B cell (primary cell): ENCODE data around the gene HAVCR2. TPM values are rescaled to one million over a fixed set of nuclear protein-coding genes. Genes with fewer than 3 reads are reported as not detected.
A peak's percentile ranks its signal among the peaks of the same experiment; 100 is the strongest.

ENCODE experiments used
- ATAC-seq: fragments of 200-7000 bp; cut with Tn5 transposase; one replicate; pipeline ENCODE4 v1.10.0; 2021; ENCODE audit warnings: low read depth, mild to moderate bottlenecking, moderate number of reproducible peaks, moderate library complexity
- CTCF ChIA-PET: fragments of 350-600 bp; sonication (Branson Sonifier 250); formaldehyde crosslinking; loops from one replicate; lab custom pipeline; 2021; ENCODE audit warnings: antibody characterized with exemption, inconsistent platforms; lab: Charles Lee
- POLR2A ChIA-PET: fragments of 350-600 bp; sonication (Branson Sonifier 250); formaldehyde crosslinking; loops from one replicate; lab custom pipeline; 2021; ENCODE audit warnings: antibody characterized with exemption; lab: Charles Lee
- DNase-seq: peaks from one replicate; pipeline ENCODE4 v3.0.0; 2013
- H2AFZ ChIP-seq: 2 replicates; pipeline ENCODE4 v1.6.1; 2012; ENCODE audit warnings: mild to moderate bottlenecking, low read depth, low read length; ENCODE audit not compliant: insufficient read depth, poor library complexity, severe bottlenecking
- H3K27ac ChIP-seq, 2 donors: 1 replicate in 1 of 2; 2 replicates in 1 of 2; pipeline ENCODE4 v1.5.1; 2012 to 2013; ENCODE audit warnings: low read length in 2 of 2, mild to moderate bottlenecking in 2 of 2, moderate library complexity in 1 of 2
- H3K27me3 ChIP-seq, 4 experiments: fragments of 200-600 bp in 1 of 4; sonication (generic) in 1 of 4; replicated peaks in 1 of 4; 1 replicate in 2 of 4; 2 replicates in 2 of 4; pipeline versions ENCODE4 v1.6.1 to v1.7.0; 2013 to 2016; ENCODE audit warnings: low read length in 3 of 4, mild to moderate bottlenecking in 2 of 4, mixed read lengths in 1 of 4, moderate library complexity in 1 of 4; ENCODE audit not compliant: insufficient read depth in 4 of 4, control insufficient read depth in 3 of 4; ENCODE audit errors: control extremely low read depth in 1 of 4
- H3K36me3 ChIP-seq, 2 experiments: replicated peaks in 1 of 2; 1 replicate in 1 of 2; 2 replicates in 1 of 2; pipeline versions ENCODE4 v1.6.1 to v1.7.1; 2013; ENCODE audit warnings: low read length in 1 of 2; ENCODE audit not compliant: insufficient read depth in 2 of 2, control insufficient read depth in 1 of 2; ENCODE audit errors: control extremely low read depth in 1 of 2, extremely low read depth in 1 of 2
- H3K4me1 ChIP-seq, 2 donors: fragments of 200-600 bp in 1 of 2; sonication (generic) in 1 of 2; 1 replicate in 1 of 2; 2 replicates in 1 of 2; pipeline versions ENCODE4 v1.5.1 to v1.6.1; 2013 to 2017; ENCODE audit warnings: low read length in 2 of 2; ENCODE audit not compliant: control insufficient read depth in 2 of 2, insufficient read depth in 2 of 2
- H3K4me2 ChIP-seq: replicated peaks from 2 replicates; pipeline ENCODE3; 2012; ENCODE audit warnings: mild to moderate bottlenecking, low read depth, low read length; ENCODE audit not compliant: poor library complexity, severe bottlenecking
- H3K4me3 ChIP-seq, 5 experiments: fragments of 200-600 bp in 1 of 5; sonication (generic) in 1 of 5; 1 replicate in 3 of 5; 2 replicates in 2 of 5; pipeline versions ENCODE4 v1.5.1 to v1.7.0; 2011 to 2016; ENCODE audit warnings: low read length in 4 of 5, mild to moderate bottlenecking in 4 of 5, low read depth in 2 of 5, control low read depth in 1 of 5, moderate library complexity in 1 of 5; ENCODE audit not compliant: insufficient read depth in 1 of 5; ENCODE audit errors: control extremely low read depth in 1 of 5, extremely low read depth in 1 of 5
- H3K79me2 ChIP-seq: fragments of 200-600 bp; sonication (generic); one replicate; pipeline ENCODE4 v1.6.0; 2016; ENCODE audit warnings: low read length; ENCODE audit not compliant: control insufficient read depth, insufficient read depth
- H3K9ac ChIP-seq: fragments of 200-600 bp; sonication (generic); 2 replicates; pipeline ENCODE4 v1.6.1; 2017; ENCODE audit warnings: mild to moderate bottlenecking, low read length, moderate library complexity
- H3K9me3 ChIP-seq, 3 donors: one replicate each; pipeline versions ENCODE4 v1.6.1 to v1.7.1; 2013; ENCODE audit warnings: low read length in 2 of 3; ENCODE audit not compliant: control insufficient read depth in 2 of 3, insufficient read depth in 1 of 3; ENCODE audit errors: control extremely low read depth in 1 of 3
- H4K20me1 ChIP-seq: 2 replicates; pipeline ENCODE4 v1.6.0; 2012; ENCODE audit warnings: mild to moderate bottlenecking, low read length; ENCODE audit not compliant: insufficient read depth, control insufficient read depth, poor library complexity, severe bottlenecking
- H3K27ac Mint-ChIP-seq: one replicate; pipeline ENCODE4 v1.8.0; 2021; ENCODE audit warnings: mixed read lengths
- H3K27me3 Mint-ChIP-seq: one replicate; pipeline ENCODE4 v1.8.0; 2021; ENCODE audit warnings: mixed read lengths
- H3K4me1 Mint-ChIP-seq: one replicate; pipeline ENCODE4 v1.8.0; 2021; ENCODE audit warnings: mixed read lengths
- H3K4me3 Mint-ChIP-seq: one replicate; pipeline ENCODE4 v1.8.0; 2021; ENCODE audit warnings: mixed read lengths
- H3K9me3 Mint-ChIP-seq: one replicate; pipeline ENCODE4 v1.8.0; 2022; ENCODE audit warnings: mixed read lengths; ENCODE audit not compliant: insufficient read depth
- EZH2 ChIP-seq: IDR thresholded peaks from 2 replicates; pipeline ENCODE4 v1.6.1; 2012; ENCODE audit warnings: borderline replicate concordance, low read depth, mild to moderate bottlenecking, moderate library complexity, low read length; ENCODE audit not compliant: insufficient read depth, poor library complexity, severe bottlenecking
- WGBS: methylation state at CpG from one replicate; pipeline ENCODE4 v1.1.5; 2013; ENCODE audit warnings: missing lambda C conversion rate; ENCODE audit not compliant: insufficient coverage; 5-methylcytosine and 5-hydroxymethylcytosine counted together
- intact Hi-C: fragments of 100-400 bp; cut with micrococcal nuclease; formaldehyde crosslinking; loops from one replicate; pipeline ENCODE4 v1.10.0; 2022
- polyA plus RNA-seq: library from polyadenylated mRNA; depleted of rRNA; stranded (reverse); fragments of >200 nt; gene quantifications from 2 replicates; pipeline ENCODE4 v1.2.3, GENCODE V29; 2012
- total RNA-seq, 2 donors: library from RNA; stranded (reverse); fragments of 120-200 nt in 1 of 2; gene quantifications; 1 replicate in 1 of 2; 2 replicates in 1 of 2; pipeline versions ENCODE4 v1.2.3 to v1.2.4, GENCODE V29; 2013 to 2022
- TF ChIP-seq, protein P1 (sequence below): fragments of 200-600 bp; IDR thresholded peaks from one replicate; pipeline ENCODE4 v1.8.0; 2022; ENCODE audit warnings: antibody characterized with exemption, mild to moderate bottlenecking

Gene HAVCR2
- total and polyA plus RNA-seq, 2 donors (not counting 1 experiment from before 2014, with no cell fraction given) = 0.64 to 2.3 TPM

GRCh38 chr5:157113002-157113401, 4.2 kb upstream of the HAVCR2 start:
- Histone ChIP-seq H3K27ac (no peak overlapping the region), H3K9me3 (no peaks in the 10 kb centered on the region), H4K20me1 (no peaks in the 10 kb centered on the region), H3K79me2 (no peaks in the 10 kb centered on the region), H2AFZ (no peak overlapping the region), H3K4me2 (no peak overlapping the region), H3K36me3 (no peaks in the 10 kb centered on the region), H3K27me3 (no peaks in the 10 kb centered on the region), H3K4me3 (no peak overlapping the region), H3K4me1 (peaks cover 19 to 21% of the 10 kb centered on the region in 2 donors), H3K9ac (no peak overlapping the region)
- Mint-ChIP-seq H3K9me3 (no peaks in the 10 kb centered on the region), H3K27me3 (no peaks in the 10 kb centered on the region), H3K4me3 (no peak overlapping the region), H3K27ac (no peak overlapping the region), H3K4me1 (peaks cover 18% of the 10 kb centered on the region)
- ATAC-seq (no peak), DNase-seq (no peak)
- POLR2A ChIA-PET = no interaction called here
- intact Hi-C loops = no loop called here
- WGBS = 83% methylated on average over 1 of the region's 5 CpGs
- no peak for TF ChIP-seq EZH2
- TF ChIP-seq, protein P1, sequence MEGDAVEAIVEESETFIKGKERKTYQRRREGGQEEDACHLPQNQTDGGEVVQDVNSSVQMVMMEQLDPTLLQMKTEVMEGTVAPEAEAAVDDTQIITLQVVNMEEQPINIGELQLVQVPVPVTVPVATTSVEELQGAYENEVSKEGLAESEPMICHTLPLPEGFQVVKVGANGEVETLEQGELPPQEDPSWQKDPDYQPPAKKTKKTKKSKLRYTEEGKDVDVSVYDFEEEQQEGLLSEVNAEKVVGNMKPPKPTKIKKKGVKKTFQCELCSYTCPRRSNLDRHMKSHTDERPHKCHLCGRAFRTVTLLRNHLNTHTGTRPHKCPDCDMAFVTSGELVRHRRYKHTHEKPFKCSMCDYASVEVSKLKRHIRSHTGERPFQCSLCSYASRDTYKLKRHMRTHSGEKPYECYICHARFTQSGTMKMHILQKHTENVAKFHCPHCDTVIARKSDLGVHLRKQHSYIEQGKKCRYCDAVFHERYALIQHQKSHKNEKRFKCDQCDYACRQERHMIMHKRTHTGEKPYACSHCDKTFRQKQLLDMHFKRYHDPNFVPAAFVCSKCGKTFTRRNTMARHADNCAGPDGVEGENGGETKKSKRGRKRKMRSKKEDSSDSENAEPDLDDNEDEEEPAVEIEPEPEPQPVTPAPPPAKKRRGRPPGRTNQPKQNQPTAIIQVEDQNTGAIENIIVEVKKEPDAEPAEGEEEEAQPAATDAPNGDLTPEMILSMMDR = no peak
- CTCF ChIA-PET = no interaction called here

DNA sequence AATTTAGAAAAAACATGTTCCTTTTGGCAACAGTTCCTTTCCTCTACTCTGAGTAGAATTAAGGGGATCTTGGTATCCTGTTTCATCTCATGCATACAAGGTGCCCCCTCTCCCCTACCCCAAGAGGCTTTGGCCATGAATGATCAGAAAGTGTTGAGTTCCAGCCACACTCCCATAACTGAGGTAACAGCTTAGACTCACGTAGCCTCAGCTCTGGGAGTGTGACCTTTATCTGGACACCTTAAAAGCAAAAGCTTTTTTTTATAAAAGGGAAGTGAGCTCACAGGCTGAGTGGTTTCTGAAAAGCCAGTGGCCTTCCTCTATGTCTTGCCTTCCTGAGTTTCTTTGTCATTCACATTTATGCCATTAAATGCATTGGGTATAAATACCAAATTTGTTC, 900 bp upstream of the HAVCR2 start:
- H3K9ac ChIP-seq = peak overlapping the region; percentile 46
- ChIA-PET POLR2A (no interaction called here), CTCF (interaction anchor here (0.7 to 1.6 kb wide), 2 partner anchors 25 to 33 kb away, joined by 3 to 5 read pairs; partner anchors contain the start of gene MED7)
- no peaks in the 10 kb centered on the region for H3K27me3 ChIP-seq
- H3K4me3 Mint-ChIP-seq = peak overlapping the region; percentile 83
- H3K4me2 ChIP-seq = peak overlapping the region; percentile 70
- no peaks in the 10 kb centered on the region for H3K79me2 ChIP-seq
- no peaks in the 10 kb centered on the region for H3K27me3 Mint-ChIP-seq
- H3K27ac Mint-ChIP-seq = peak overlapping the region; percentile 87
- peak overlapping the region; percentile 72 to 86 for H3K27ac ChIP-seq
- no peaks in the 10 kb centered on the region for H3K9me3 ChIP-seq
- H3K4me3 ChIP-seq = peak overlapping the region in 3 of 5 experiments; percentile 1 to 15 (median 13)
- intact Hi-C loops = no loop called here
- H3K9me3 Mint-ChIP-seq = no peaks in the 10 kb centered on the region
- H4K20me1 ChIP-seq = no peaks in the 10 kb centered on the region
- H2AFZ ChIP-seq = peak overlapping the region; percentile 74
- no CpG with 5 or more reads among the region's 1 CpG for WGBS
- H3K4me1 ChIP-seq = peaks cover 31 to 37% of the 10 kb centered on the region in 2 donors
- H3K36me3 ChIP-seq = no peaks in the 10 kb centered on the region
- DNase-seq = peak; percentile 47
- H3K4me1 Mint-ChIP-seq = peaks cover 36% of the 10 kb centered on the region
- TF ChIP-seq, protein P1 = no peak
- no peak for TF ChIP-seq EZH2
- peak; percentile 66 for ATAC-seq
